IPS-18a (cell line): ENCODE data around the gene IBSP.

ENCODE experiments used
- H3K27ac ChIP-seq: one replicate; pipeline ENCODE4 v1.5.1; 2013; ENCODE audit warnings: low read length
- H3K27me3 ChIP-seq: one replicate; pipeline ENCODE4 v1.6.1; 2013; ENCODE audit warnings: mild to moderate bottlenecking, low read length; ENCODE audit not compliant: control insufficient read depth, insufficient read depth
- H3K36me3 ChIP-seq: one replicate; pipeline ENCODE4 v1.6.1; 2013; ENCODE audit warnings: low read depth, low read length; ENCODE audit not compliant: control insufficient read depth
- H3K4me1 ChIP-seq: one replicate; pipeline ENCODE4 v1.6.1; 2013; ENCODE audit warnings: low read depth, low read length; ENCODE audit not compliant: control insufficient read depth
- H3K4me3 ChIP-seq: one replicate; pipeline ENCODE4 v1.5.1; 2013; ENCODE audit warnings: low read length
- H3K9ac ChIP-seq: one replicate; pipeline ENCODE4 v1.6.1; 2013; ENCODE audit warnings: mild to moderate bottlenecking, low read length, moderate library complexity
- H3K9me3 ChIP-seq: one replicate; pipeline ENCODE4 v1.6.1; 2013; ENCODE audit warnings: low read depth, low read length; ENCODE audit not compliant: control insufficient read depth

The IBSP gene

DNA sequence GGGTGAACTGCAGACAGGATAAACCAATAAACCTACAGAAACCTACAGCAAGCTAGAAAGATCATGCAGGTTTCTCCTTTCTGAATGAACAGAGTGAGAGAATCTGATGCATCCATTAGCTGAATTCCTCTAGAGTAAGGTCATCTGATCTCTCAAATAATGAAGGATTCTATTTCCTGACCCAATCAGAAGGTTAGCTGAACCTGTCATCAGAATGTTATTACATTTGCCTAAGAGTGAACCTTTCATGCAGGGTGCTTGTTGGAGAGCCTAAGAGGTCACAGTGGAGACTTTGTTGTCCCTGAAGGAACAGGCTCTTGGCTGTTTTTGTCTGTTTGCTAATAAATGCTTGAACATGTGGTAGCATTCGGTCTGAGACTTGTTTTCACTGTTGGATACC lies 57.5 kb downstream of the IBSP start:
- no peak overlapping the region for H3K27ac ChIP-seq
- H3K36me3 ChIP-seq = no peaks in the 10 kb centered on the region
- H3K4me3 ChIP-seq = no peak overlapping the region
- H3K9ac ChIP-seq = no peak overlapping the region
- no peaks in the 10 kb centered on the region for H3K27me3 ChIP-seq
- peaks cover 13% of the 10 kb centered on the region for H3K4me1 ChIP-seq
- H3K9me3 ChIP-seq = no peaks in the 10 kb centered on the region

DNA sequence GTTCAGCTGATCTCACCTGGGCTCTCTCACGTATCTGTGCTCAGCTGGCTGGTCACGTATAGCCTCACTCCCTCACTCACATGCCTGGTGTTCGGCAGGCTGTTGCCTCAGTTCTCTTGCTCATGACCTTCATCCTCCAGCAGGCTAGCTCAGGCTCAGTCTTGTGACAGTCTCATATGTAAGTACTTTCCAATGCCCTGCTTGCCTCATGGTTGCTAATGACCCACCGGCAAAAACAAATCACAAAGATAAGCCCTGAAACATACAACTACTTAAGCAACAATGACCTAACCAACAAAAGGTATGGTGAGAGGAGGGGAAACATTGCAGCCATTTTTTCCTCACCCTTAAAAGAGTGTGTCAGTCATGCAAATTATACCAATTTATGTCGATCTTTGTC lies 58.4 kb downstream of the IBSP start:
- H3K9me3 ChIP-seq = no peaks in the 10 kb centered on the region
- H3K4me1 ChIP-seq = peaks cover 13% of the 10 kb centered on the region
- no peak overlapping the region for H3K27ac ChIP-seq
- H3K27me3 ChIP-seq = no peaks in the 10 kb centered on the region
- no peak overlapping the region for H3K4me3 ChIP-seq
- no peak overlapping the region for H3K9ac ChIP-seq
- H3K36me3 ChIP-seq = no peaks in the 10 kb centered on the region
